Vagina (tissue), 2 donors: ENCODE results near the gene LMNA. TPM values are rescaled to one million over a fixed set of nuclear protein-coding genes. Genes with fewer than 3 reads are reported as not detected.
A peak's percentile ranks its signal among the peaks of the same experiment; 100 is the strongest.

Source experiments
- DNase-seq, 2 donors: peaks; one replicate each; pipeline ENCODE4 v3.0.0-alpha.2; 2017; ENCODE audit errors: extremely low spot score in 2 of 2
- H3K27ac ChIP-seq: fragments of 200-600 bp; sonication (generic); one replicate; pipeline ENCODE4 v1.5.1; 2019
- H3K27me3 ChIP-seq: fragments of 200-600 bp; sonication (generic); one replicate; pipeline ENCODE4 v1.5.1; 2019
- H3K36me3 ChIP-seq, 2 donors: fragments of 200-600 bp; sonication (generic); one replicate each; pipeline ENCODE4 v1.5.1; 2017 to 2019
- H3K4me1 ChIP-seq: fragments of 200-600 bp; sonication (generic); one replicate; pipeline ENCODE4 v1.5.1; 2019
- H3K4me3 ChIP-seq, 2 donors: fragments of 200-600 bp; sonication (generic); 1 replicate in 1 of 2; 2 replicates in 1 of 2; pipeline ENCODE4 v1.5.1; 2016 to 2019
- H3K9me3 ChIP-seq: fragments of 200-600 bp; sonication (generic); one replicate; pipeline ENCODE4 v1.5.1; 2019
- CTCF ChIP-seq, 3 experiments: fragments of 450-650 bp in 2 of 3; fragments of 200-600 bp in 1 of 3; sonication (generic) in 1 of 3; IDR thresholded peaks; one replicate each; pipeline ENCODE4 v1.5.1; 2017 to 2019; ENCODE audit warnings: antibody characterized with exemption in 3 of 3, mild to moderate bottlenecking in 2 of 3, moderate library complexity in 2 of 3
- POLR2A ChIP-seq, 2 donors: fragments of 450-650 bp; IDR thresholded peaks; one replicate each; pipeline ENCODE4 v1.6.1; 2017; ENCODE audit warnings: antibody characterized with exemption in 2 of 2, mild to moderate bottlenecking in 2 of 2, moderate library complexity in 2 of 2
- POLR2AphosphoS5 ChIP-seq, 2 donors: sonication (generic); formaldehyde crosslinking; IDR thresholded peaks; one replicate each; pipeline ENCODE4 v1.9.0; 2017; ENCODE audit warnings: antibody characterized with exemption in 2 of 2, mild to moderate bottlenecking in 2 of 2, low read depth in 1 of 2; ENCODE audit not compliant: insufficient read depth in 1 of 2
- intact Hi-C: fragments of 100-400 bp; cut with DNase I; formaldehyde crosslinking; loops from one replicate; pipeline ENCODE4 v1.15.1; 2023
- total RNA-seq: library from RNA; depleted of rRNA; stranded (reverse); fragments of >200 nt; gene quantifications from one replicate; pipeline ENCODE4 v1.2.3, GENCODE V29; 2016

LMNA gene
- total RNA-seq, 1 donor from 2014 or later: 436 TPM

GRCh38 chr1:156144742-156145141 is 30.2 kb downstream of the LMNA start:
- intact Hi-C loops: no loop called here
- no peak overlapping the region for H3K27ac ChIP-seq
- H3K36me3 ChIP-seq: no peaks in the 10 kb centered on the region
- no peak overlapping the region for H3K4me3 ChIP-seq
- no peak for TF ChIP-seq POLR2AphosphoS5 (IDR thresholded peaks at IDR 0.05; ENCODE audit: insufficient read depth in 1 of 2, low read depth in 1 of 2)
- no peak for TF ChIP-seq CTCF (IDR thresholded peaks at IDR 0.05)
- TF ChIP-seq POLR2A (IDR thresholded peaks at IDR 0.05): no peak
- H3K9me3 ChIP-seq: no peaks in the 10 kb centered on the region
- peaks cover 43% of the 10 kb centered on the region for H3K4me1 ChIP-seq
- no peaks in the 10 kb centered on the region for H3K27me3 ChIP-seq
- DNase-seq: no peak

- no peaks in the 10 kb centered on the region for H3K36me3 ChIP-seq
- H3K27me3 ChIP-seq: no peaks in the 10 kb centered on the region
- intact Hi-C loops: loop anchor here (2.0 kb wide), 1 partner anchor 81 kb away; no protein-coding TSS in a partner anchor
- no peak for DNase-seq
- no peak for TF ChIP-seq POLR2A (IDR thresholded peaks at IDR 0.05)
- no peak for TF ChIP-seq CTCF (IDR thresholded peaks at IDR 0.05)
- TF ChIP-seq POLR2AphosphoS5 (IDR thresholded peaks at IDR 0.05; ENCODE audit: insufficient read depth in 1 of 2, low read depth in 1 of 2): no peak
- H3K9me3 ChIP-seq: no peaks in the 10 kb centered on the region
- H3K27ac ChIP-seq: no peak overlapping the region
- H3K4me3 ChIP-seq: no peak overlapping the region
- H3K4me1 ChIP-seq: peaks cover 36% of the 10 kb centered on the region
Observed at GRCh38 chr1:156145650-156146019, 31.1 kb downstream of the LMNA start.

GRCh38 chr1:156146020-156146768 is 31.7 kb downstream of the LMNA start:
- peak in 1 of 2 donors; percentile 64 for TF ChIP-seq POLR2AphosphoS5 (IDR thresholded peaks at IDR 0.05; ENCODE audit: insufficient read depth in 1 of 2, low read depth in 1 of 2)
- TF ChIP-seq POLR2A (IDR thresholded peaks at IDR 0.05): no peak
- peak; percentile 41 to 73 (median 69) for TF ChIP-seq CTCF (IDR thresholded peaks at IDR 0.05)
- H3K27me3 ChIP-seq: no peaks in the 10 kb centered on the region
- no peaks in the 10 kb centered on the region for H3K9me3 ChIP-seq
- no peak for DNase-seq
- intact Hi-C loops: loop anchor here (2.0 kb wide), 1 partner anchor 81 kb away; no protein-coding TSS in a partner anchor
- peak overlapping the region; percentile 3 for H3K27ac ChIP-seq
- H3K4me1 ChIP-seq: peaks cover 32% of the 10 kb centered on the region
- H3K4me3 ChIP-seq: peak overlapping the region in 1 of 2 donors; percentile 18
- no peaks in the 10 kb centered on the region for H3K36me3 ChIP-seq

GRCh38 chr1:156146769-156147405 is 32.4 kb downstream of the LMNA start:
- H3K9me3 ChIP-seq: no peaks in the 10 kb centered on the region
- peak overlapping the region; percentile 3 for H3K27ac ChIP-seq
- H3K27me3 ChIP-seq: no peaks in the 10 kb centered on the region
- H3K36me3 ChIP-seq: no peaks in the 10 kb centered on the region
- H3K4me3 ChIP-seq: peak overlapping the region in 1 of 2 donors; percentile 18
- peaks cover 28% of the 10 kb centered on the region for H3K4me1 ChIP-seq
- no peak for DNase-seq
- intact Hi-C loops: loop anchor here (2.0 kb wide), 1 partner anchor 80 kb away; no protein-coding TSS in a partner anchor
- TF ChIP-seq POLR2A (IDR thresholded peaks at IDR 0.05): no peak
- no peak for TF ChIP-seq POLR2AphosphoS5 (IDR thresholded peaks at IDR 0.05; ENCODE audit: insufficient read depth in 1 of 2, low read depth in 1 of 2)
- TF ChIP-seq CTCF (IDR thresholded peaks at IDR 0.05): no peak

GRCh38 chr1:156148216-156148615 is 33.7 kb downstream of the LMNA start:
- Histone ChIP-seq H3K9me3 (no peaks in the 10 kb centered on the region), H3K36me3 (no peaks in the 10 kb centered on the region), H3K27ac (no peak overlapping the region), H3K27me3 (no peaks in the 10 kb centered on the region), H3K4me3 (no peak overlapping the region), H3K4me1 (peaks cover 28% of the 10 kb centered on the region)
- intact Hi-C loops: no loop called here
- no peak for DNase-seq
- TF ChIP-seq CTCF (IDR thresholded peaks at IDR 0.05) (no peak), POLR2A (IDR thresholded peaks at IDR 0.05) (no peak), POLR2AphosphoS5 (IDR thresholded peaks at IDR 0.05; ENCODE audit: insufficient read depth in 1 of 2, low read depth in 1 of 2) (no peak)
